GM19025 (cell line): Measurements from ENCODE around the gene PRR5L.

Experiments
- ATAC-seq: cut with Tn5 transposase; IDR thresholded peaks from one replicate; pipeline ENCODE4 v1.9.1; 2021; ENCODE audit warnings: mild to moderate bottlenecking, low read depth, moderate library complexity; ENCODE audit not compliant: unreplicated experiment

Gene PRR5L

DNA sequence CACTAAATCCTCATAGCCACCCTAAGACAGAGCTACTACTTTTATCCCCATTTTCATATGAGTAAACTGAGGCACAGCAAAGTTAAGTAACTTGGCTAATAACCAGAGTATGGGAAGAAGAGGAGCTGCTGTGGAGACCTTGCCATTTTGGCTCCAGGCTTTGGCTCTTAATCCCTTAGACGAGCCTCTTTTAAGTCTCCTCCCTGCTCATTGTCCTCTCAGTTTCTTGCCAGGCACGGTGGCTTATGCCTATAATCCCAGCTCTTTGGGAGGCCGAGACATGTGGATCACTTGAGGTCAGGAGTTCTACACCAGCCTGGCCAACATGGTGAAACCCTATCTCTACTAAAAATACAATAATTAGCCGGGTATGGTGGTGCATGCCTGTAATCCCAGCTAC is 78.6 kb downstream of the PRR5L start:
- no peak for ATAC-seq

DNA sequence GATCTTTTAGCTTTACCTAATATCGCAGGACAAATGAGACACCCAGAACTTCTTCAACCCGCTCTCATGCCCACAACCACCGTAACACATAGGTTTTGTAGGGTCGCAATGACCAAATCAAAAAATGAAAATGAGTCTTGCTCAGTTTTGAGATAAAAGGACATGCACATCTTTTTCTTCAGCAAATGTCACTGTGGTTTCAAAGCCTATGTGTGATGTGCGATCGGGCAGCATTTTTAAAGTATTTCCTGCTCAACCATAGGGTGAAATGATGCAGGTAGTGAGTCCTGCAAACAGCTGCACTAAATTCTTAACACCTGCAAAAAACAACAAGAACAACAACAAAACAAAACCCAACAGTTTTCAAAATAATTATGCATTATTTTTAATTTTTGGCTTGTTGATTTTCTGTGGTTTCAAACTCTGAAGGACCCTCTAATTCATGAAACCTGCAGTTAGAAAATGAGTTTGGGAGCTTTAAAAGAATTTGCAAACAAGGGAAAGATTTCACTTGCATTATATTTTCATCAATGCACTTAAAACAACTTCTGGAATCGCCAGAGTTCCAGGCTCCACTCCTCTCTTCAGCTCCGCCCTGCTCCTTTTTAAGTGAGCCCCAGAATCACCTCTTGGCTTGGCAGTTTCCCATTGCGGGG is 79.4 kb downstream of the PRR5L start:
- no peak for ATAC-seq

DNA sequence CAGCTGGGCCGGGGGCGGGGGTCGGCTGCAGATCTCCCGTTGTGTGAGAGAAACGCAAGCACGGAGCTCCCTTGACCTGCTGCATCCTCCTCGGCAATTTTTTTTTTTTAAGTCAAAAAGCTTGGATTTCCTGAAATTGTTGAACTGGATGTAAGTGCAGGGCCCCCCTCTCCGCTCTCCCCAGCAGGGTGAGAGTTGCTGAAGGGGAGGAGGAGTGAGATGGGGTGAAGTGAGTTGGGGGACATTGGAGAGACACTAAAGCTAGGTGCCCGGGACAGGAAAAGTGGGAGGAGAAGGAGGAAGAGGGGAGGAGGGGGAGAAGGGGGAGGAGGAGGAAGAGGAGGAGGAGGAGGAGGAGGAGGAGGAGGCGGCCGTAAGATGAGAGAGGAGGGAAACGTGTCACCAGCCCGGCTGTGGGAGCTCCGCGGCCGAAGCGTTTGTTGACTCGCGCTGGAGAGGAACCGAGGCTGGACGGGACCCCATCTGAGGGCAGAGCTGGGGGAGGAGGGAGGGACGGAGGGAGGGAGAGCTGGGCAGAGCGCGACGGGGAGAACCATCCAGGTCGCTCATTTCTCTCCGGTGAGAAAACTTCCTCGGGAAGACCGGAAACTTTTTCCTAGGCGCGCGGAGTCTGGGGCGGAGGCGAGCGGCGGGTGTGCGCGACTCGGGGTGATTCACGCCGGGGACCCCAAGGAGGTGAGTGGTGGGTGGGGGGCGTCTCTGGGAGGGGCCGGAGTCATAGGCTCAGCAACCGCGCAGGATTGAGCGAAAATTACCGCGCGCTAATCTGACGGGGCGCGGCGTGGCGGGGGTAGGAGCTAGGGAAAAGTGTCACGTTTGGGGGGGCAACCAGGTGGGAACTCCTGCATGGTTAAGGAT is 80.2 kb downstream of the PRR5L start:
- ATAC-seq, result no peak

DNA sequence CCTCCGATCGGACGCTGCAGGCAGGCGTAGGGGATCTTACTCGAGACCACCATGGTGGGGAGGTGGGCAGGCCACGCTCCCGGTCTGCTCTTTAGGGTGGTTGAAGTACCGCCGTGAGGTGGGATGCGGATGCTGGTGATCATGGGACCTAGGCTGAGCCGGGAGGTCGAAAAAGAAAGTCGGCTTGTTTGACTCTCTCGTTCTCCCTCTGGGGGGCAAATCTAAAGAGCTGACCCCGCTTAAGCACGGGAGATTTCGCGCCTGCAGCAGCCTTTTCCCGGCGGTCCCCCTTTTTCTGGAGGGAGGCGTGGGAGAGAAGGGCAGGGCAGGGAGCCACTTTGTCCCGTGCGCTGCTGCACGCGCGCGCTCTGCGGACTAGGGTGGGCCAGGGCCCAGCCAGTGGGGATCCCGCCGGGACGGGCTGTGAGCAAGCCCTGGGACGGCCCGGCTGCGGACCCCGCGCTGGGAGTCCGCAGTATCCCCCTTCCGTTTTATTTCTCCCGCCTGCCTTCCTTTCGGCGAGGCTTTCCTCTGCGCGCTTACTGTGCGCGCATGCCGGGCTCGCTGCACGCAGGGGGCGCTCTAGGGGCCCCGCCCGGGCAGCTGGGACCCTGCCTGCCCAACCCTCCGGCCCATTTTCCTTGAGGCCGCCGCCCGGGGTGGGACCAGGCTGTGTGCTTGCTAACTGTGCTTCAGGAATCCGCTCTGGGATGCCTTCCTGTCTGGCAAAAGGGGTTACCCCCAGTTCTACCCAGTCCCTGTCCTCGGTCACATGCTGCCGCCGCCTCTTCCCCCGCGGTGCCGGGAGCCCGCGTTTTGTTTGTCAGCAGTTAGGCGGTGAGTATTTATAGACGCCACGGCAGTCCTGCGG is 81.0 kb downstream of the PRR5L start:
- no peak for ATAC-seq

DNA sequence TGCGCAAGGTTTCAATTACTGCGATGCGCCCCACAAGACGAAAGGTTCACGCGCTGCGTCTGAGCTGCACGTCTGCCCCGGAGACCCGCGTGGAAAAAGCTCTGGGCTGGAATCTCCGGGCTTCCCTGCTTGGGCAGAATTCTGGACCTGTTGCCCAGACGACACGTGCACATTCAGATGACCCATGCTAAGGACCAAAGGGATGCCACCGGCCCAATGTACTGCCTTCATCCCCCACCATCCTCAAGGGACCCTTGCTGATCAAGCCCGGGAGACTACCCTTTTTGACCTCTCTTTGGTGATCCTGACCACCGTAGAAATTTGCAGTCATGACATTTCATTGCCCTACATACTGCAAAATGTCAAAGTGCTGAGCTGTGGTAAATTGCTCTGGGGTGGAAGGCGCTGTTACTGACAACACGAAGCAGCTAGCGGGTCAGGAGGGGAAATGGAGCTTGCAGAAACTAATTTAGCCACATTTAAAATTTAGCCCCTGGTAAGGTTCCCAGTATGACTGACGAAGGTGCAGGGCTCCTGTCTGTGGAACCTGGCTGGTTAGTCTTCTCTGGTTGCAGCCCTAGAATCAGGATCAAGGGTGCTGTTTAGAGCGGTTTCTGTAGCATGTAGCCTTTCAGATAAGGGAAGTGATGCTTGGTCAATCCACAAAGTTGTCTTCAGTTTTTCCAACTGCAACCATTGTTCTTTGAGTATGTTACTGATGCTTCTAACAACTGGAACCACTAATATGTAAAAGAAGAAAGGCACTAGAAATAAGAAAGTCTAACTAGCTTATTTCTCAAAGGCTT is 81.9 kb downstream of the PRR5L start:
- no peak for ATAC-seq

DNA sequence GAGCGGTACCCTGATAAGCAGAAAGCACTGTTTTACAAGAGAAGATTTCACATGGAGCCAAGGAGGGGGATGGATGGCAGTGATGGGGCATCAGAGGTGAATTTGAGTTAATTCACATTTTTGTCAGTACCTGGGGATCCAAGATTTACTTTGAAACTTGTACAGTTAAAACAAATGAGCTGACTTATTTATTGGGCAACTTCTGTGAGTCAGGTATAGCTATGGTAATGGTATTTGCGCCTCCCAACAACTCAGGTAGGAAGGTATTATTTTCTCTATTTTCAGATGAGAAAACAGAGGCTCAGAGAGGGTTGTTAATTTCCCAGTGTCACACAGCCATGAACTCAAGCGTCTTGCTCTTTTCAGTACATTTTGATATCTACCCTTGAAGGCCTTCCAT is 83.6 kb downstream of the PRR5L start:
- ATAC-seq, result no peak

DNA sequence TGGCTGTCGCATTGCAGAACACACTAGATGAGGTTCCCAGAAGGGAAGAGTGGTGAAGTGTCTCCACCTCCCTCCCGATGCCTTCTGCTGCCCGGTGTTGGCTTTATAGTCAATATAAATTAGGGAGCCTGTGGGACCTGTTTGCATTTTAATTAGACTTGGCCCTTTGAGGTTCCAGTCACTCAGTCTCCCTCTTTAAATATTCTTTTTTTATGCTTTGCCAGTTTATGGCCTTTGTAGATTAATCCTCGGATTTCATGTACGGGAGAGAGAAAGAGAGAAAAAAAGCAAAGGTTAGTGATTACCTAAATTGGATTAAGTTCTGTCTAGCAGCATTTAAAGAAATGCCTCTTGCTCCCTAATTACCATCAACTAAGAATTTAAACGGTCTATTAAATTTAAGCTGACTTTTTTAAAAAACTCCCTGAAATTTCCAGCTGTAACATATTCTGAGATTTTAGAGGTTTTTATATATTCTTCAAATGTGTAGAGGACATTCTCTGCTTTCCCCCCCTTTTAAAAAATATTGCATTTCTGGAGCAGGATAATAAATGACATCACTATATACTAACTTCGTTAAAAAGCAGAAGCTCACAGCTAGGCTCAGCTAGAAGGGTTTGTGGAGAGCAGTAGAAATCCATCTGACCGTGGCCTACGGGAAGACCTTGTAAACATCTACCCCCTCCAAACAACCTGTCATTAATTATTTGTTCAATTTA is 84.4 kb downstream of the PRR5L start:
- ATAC-seq, result no peak

DNA sequence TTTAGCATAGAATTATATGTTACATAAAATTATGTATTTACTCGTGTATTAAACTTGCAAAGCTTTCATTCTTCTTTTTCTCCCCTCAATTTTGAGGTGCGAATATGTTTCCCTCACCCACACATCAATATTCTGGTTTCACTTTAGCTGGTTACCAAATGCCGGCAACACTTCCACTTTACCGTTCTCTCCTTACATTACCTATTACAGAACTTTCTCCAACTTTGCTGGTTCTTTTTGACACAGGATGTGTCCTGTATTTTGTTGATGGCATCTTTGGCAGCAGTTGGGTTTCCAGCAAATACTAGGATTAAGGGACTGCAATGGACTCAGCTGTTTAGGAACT is 84.9 kb downstream of the PRR5L start:
- ATAC-seq, result no peak

DNA sequence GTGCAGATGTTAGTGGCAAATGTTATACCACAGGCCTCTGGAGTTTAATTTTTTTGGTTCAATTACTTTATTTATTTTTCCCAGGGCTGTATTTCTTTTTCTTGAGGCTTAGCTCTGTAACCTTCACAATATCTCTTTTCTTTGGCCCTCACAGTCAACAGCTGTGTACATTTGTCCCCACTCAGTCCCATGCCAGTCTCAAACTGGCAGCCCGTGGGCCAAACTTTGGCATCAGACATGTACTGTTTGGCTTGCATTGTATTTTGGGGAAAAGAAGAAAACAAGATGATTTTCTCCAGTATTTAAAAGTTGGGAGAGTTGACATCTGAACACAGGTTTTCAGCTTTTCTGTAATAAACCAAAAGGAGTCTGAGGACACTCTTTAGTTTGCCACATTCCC is 87.1 kb downstream of the PRR5L start:
- no peak for ATAC-seq

DNA sequence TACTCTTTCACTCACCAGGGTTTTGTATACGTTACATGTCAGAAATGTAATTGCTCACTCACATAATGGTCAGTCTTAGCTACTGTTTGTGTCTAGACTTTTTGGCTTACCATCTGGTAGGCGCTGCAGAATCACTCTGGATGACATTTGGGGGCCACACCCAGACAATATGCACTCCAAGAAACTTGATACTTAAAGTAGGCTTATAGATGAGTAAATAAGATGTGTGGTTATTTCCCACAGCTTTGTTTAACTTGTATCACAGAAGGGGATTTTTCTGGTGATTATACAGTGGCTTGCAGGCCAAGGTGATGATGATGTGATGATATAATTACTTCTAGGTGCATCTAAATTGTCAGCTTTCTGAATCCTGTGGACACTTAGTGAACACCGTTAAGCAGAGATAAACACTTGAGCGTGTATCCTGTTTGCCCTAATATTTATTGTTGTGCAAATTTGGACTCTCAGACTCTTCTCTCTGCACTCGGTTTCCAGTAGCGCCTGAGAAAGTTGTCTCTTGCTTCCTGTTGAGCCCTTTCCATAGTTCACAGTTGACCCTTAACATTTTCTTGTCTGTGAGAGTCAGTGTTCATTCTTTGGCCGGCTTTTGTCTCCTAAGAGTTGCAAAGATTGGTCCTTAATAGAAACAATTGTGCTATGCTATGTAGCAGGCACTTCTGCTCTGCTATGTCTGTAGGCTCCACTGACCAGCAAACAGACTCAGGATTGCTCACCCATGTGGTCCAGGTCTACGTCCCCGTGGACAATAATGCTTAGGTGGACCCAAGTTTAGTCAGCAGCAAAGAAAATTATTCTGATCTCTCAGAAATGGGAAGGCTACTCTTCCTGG is 89.3 kb downstream of the PRR5L start:
- no peak for ATAC-seq

DNA sequence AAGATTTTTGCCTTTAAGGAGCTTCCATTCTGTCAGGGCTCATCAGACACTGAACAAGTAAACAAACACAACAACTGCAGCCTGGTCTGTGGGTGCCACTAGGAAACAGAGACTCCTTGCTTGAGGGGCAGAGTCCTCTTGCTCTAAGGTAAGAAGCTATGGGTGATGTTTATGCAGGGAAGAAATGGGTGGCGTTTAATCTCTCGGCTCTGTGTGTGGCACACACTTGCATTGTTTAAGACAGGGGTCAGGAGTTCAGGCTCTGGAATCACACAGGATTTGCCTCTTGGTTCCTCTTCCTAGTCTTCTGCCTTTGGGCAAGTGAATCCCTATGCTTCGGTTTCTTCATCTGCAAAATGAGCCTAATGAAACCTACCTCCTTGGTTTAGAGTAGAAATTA is 90.3 kb downstream of the PRR5L start:
- ATAC-seq, result no peak

DNA sequence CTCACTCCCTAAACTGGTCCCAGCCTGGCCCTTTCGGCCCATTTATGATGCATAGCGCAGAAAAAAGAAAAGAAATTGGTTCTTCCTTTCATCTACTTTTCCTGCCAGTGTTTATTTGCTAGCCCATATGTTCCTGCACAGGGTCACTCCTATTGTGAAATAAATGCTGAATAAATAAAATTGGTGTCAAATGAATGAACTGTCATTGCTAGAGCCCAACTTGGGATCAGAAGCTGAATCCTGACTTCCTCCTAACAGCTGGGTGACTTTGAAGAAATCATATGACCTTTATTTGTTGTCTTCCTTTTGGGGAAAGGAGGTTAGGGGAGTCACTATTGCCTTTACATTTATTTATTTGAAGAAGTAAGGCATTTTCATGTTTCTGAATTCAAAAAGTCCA is 92.0 kb downstream of the PRR5L start:
- no peak for ATAC-seq

DNA sequence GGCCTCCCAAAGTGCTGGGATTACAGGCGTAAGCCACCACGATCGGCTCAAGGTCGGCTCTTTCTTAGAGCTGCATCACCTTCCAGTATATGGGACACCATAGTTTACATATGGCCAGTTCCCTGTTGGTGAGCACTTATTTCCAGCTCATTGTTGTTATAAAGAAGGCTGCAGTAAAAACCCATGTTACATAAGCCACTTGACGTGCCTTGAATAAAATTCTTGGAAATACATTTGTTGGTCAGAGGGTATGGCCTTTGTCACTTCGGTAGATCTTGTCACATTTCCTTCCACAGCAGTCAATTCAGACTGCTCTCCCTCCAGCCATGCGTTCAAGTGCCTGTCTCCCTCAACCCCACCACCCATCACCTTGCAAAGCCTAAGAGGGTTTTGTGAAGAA is 92.9 kb downstream of the PRR5L start:
- no peak for ATAC-seq

DNA sequence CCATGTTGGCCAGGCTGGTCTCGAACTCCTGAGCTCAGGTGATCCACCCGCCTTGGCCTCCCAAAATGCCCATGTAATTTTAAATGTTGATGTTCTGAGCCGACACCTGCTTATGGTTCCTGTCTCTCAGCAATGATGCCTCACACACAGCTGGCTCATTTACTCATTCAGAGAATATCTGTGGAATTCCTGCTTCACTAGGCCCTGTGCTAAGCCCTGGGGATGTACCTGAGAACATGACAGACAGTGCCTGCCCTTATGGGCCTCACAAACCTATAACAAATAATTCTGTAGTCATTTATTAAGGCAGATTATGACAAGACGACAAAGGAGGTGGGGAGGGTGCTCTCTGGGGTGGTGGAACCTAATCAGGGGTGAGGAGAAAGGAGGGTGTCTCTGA is 93.7 kb downstream of the PRR5L start:
- no peak for ATAC-seq

DNA sequence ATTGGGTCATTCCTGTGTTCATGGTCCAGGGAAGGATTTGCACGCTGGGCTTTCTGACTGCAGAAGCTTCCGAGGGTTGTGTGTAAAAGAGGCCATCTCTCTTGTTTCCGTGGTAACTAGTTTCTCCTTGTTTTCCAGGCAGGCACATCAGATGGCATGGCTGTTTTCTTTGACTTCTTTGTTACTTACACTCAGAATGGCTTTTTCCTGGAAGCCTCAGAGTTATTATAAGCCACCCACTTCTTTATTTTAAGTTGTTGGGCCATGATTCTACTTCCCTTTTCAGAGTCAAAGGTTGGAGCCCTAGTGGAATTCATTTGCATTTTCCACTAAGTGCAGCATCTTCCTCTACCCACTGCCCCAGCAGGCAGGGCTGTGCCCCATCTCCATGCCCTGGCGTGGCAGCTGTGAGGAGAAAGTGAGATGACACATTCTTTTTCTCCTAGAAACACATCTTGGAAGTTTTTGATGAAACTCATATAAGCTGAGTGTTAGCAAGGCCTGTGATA is 94.9 kb downstream of the PRR5L start:
- no peak for ATAC-seq

DNA sequence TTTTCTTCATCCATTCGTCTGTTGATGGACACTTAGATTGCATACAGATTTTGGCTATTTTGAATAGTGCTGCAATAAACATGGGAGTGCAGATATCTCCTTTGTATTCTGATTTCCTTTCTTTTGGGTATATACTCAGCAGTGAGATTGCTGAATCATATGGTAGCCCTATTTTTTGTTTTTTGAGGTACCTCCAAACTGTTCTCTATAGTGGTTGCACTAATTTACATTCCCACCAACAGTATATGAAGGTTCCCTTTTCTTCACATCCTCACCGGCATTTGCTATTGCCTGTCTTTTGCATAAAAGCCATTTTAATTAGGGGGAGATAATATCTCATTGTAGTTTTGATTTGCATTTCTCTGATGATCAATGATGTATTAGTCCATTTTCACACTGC is 96.1 kb downstream of the PRR5L start:
- no peak for ATAC-seq

DNA sequence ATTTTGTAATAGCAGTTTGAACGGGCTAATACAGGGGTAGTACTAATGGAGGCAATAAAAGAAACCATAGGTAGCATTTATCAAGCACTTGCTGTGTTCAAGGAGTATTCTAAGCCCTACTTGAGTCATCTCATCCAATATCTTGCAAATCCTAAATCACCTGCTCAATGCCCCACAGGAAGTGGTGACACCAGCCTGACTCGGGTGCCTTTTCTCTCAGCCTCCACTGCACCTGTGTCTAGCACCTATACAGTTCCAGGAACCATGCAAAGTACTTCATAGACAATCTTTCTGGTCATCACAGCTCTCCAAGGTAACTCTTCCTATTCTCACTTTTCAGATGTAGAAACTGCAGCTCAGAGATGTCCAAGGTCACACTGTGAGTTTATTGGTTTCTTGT is 98.0 kb downstream of the PRR5L start:
- no peak for ATAC-seq

DNA sequence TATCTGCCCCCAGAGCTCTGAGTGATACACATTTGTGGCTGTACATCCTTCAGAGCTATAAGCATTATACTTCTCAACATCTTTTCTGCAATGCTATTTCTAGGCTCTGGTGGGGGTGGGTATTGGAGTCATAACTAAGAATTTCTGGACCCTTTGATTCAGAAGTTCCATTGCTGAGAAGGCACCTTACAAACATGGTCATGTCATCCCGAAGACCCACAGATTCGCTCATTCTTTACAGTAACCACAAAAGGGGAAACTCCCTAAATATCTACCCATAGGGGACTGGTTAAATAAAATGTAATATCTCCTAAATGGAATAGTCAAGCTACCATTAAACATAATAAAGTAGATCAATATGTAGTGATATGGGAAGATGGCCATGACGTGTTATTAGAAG is 98.8 kb downstream of the PRR5L start:
- no peak for ATAC-seq
